ENCODE data around the gene DEAF1. TPM values are rescaled to one million over a fixed set of nuclear protein-coding genes. Genes with fewer than 3 reads are reported as not detected.

DEAF1 gene
- total and polyA plus RNA-seq, 9 of the 15 experiments (the other 6 are each of a cell fraction or from before 2014, with no cell fraction given) = 2.0 to 69.1 (median 26.8) TPM

DNA sequence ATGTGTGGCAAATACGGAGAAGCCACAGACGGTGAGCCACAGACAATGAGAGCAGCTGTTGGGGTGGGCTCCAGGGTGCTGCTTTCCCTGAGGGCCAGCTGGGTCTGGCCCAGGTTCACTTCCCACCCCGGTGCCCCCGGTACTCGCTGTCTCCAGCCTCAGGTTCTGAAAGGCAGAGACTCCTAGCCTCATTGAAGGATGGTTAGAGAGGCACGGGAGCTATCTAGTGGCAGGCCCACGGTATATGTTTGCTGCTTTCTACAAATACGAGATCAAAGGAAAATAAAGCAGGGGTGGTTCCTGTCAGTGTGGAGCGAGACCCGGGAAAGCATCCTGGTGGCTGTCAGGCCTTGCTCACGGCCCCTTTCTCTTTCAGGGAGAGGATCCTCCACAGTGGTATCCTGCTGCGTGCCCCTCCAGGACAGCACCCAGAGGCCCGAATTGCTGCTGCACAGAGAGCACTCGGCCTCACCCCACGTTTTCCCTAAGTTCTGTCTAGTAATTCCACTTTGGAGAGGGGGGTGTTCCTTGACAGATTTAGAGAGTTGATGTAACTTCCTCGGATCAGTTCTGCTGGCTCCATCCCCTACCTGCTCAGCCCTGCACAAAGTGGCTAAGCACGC, 3.6 kb upstream of the DEAF1 start:
- intact Hi-C loops (cut with micrococcal nuclease) = loop anchor here (10.0 kb wide), 1 partner anchor 144 kb away; no protein-coding TSS in a partner anchor
- Histone ChIP-seq H3K4me3 (no peak overlapping the region), H3K27me3 (ENCODE audit: control insufficient read depth in 2 of 2, insufficient read depth in 2 of 2, low read length in 2 of 2) (no peaks in the 10 kb centered on the region), H4K20me1 (replicated peaks; ENCODE audit: control insufficient read depth, insufficient read depth, low read length) (no peaks in the 10 kb centered on the region), H3K4me1 (replicated peaks in 1 of 2; ENCODE audit: control insufficient read depth in 2 of 2, insufficient read depth in 2 of 2, low read length in 2 of 2) (peaks cover 14 to 52% of the 10 kb centered on the region in 2 experiments; a peak in 4 of 5 replicates), H3K9me3 (replicated peaks; ENCODE audit: control insufficient read depth, insufficient read depth, low read depth, low read length) (no peaks in the 10 kb centered on the region), H3K9me1 (ENCODE audit: control insufficient read depth, insufficient read depth, low read length) (no peaks in the 10 kb centered on the region), H3K79me2 (ENCODE audit: control insufficient read depth, insufficient read depth, low read length) (peaks cover 36% of the 10 kb centered on the region), H2AFZ (ENCODE audit: low read depth, low read length) (no peak overlapping the region), H3K27ac (ENCODE audit: extremely low read depth, low read depth, low read length) (no peak overlapping the region), H3K4me2 (ENCODE audit: insufficient read depth, low read length) (no peak overlapping the region), H3K36me3 (ENCODE audit: control insufficient read depth, insufficient read depth, low read length) (peaks cover 9% of the 10 kb centered on the region; the same call in 2 of the 3 replicates), H3K9ac (ENCODE audit: insufficient read depth in 1 of 2, low read depth in 2 of 2, low read length in 2 of 2) (peak overlapping the region in 1 of 2 experiments; percentile 56; a peak in 1 of 4 replicates)
- ChIA-PET CTCF (ENCODE audit: low intra/inter-chr PET ratio) (interaction anchor here (0.5 to 0.8 kb wide), 2 partner anchors 25 to 227 kb away, joined by 3 to 4 read pairs; no protein-coding TSS in a partner anchor), POLR2A (interaction anchor here (0.6 to 1.2 kb wide), 3 partner anchors 11 to 65 kb away, joined by 3 to 6 read pairs (median 4); no protein-coding TSS in a partner anchor)
- no peak for FAIRE-seq
- ATAC-seq = no peak
- no peak for DNase-seq (ENCODE audit: extremely low read depth in 1 of 4, low spot score in 3 of 4)
- no TSS peak for BruUV-seq (replicated peaks)
- 76% methylated on average over 16 of the region's 17 CpGs for WGBS (ENCODE audit: insufficient coverage, low coverage, missing lambda C conversion rate)
- TF ChIP-seq EP400 (IDR thresholded peaks at IDR 0.05) (no peak), POLR2G (IDR thresholded peaks at IDR 0.05; ENCODE audit: low read depth, low read length) (peak; percentile 29; the same call in 1 of the 2 replicates)
- in situ Hi-C loops (cut with MboI) = no loop called here

- no TSS peak for BruUV-seq (replicated peaks)
- POLR2A ChIA-PET = interaction anchor here (0.8 to 4.0 kb wide), 3 partner anchors 12 to 66 kb away, joined by 4 to 25 read pairs (median 6); no protein-coding TSS in a partner anchor
- TF ChIP-seq RBM25 (IDR thresholded peaks at IDR 0.05; ENCODE audit: low read depth, low read length, severe bottlenecking) = no peak
- TF ChIP-seq PHB2 (IDR thresholded peaks at IDR 0.05; ENCODE audit: low read depth) = no peak
- TF ChIP-seq ZNF583 (CRISPR knock-in tag; IDR thresholded peaks at IDR 0.05) = no peak
- TF ChIP-seq, protein P1, sequence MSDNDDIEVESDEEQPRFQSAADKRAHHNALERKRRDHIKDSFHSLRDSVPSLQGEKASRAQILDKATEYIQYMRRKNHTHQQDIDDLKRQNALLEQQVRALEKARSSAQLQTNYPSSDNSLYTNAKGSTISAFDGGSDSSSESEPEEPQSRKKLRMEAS (CRISPR knock-in tag; IDR thresholded peaks at IDR 0.05) = peak; percentile 52; the same call in 1 of the 2 replicates
- no peak for TF ChIP-seq MEIS2 (IDR thresholded peaks at IDR 0.05; ENCODE audit: partially characterized antibody)
- TF ChIP-seq, protein P2, sequence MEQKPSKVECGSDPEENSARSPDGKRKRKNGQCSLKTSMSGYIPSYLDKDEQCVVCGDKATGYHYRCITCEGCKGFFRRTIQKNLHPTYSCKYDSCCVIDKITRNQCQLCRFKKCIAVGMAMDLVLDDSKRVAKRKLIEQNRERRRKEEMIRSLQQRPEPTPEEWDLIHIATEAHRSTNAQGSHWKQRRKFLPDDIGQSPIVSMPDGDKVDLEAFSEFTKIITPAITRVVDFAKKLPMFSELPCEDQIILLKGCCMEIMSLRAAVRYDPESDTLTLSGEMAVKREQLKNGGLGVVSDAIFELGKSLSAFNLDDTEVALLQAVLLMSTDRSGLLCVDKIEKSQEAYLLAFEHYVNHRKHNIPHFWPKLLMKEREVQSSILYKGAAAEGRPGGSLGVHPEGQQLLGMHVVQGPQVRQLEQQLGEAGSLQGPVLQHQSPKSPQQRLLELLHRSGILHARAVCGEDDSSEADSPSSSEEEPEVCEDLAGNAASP (IDR thresholded peaks at IDR 0.05) = no peak
- no peak for TF ChIP-seq NCOA2 (IDR thresholded peaks at IDR 0.05; ENCODE audit: partially characterized antibody in 2 of 2)
- TF ChIP-seq MYNN (IDR thresholded peaks at IDR 0.05) = peak; percentile 39; the same call in 1 of the 2 replicates
- TF ChIP-seq MYNN (CRISPR knock-in tag; IDR thresholded peaks at IDR 0.05) = no peak
These were observed 2.8 kb upstream of the DEAF1 start for GRCh38 chr11:697811-698311.

More at GRCh38 chr11:697811-698311, 2.8 kb upstream of the DEAF1 start:
- peaks cover 20 to 55% of the 10 kb centered on the region in 2 experiments; a peak in 4 of 5 replicates for H3K4me1 ChIP-seq (replicated peaks in 1 of 2; ENCODE audit: control insufficient read depth in 2 of 2, insufficient read depth in 2 of 2, low read length in 2 of 2)
- WGBS (ENCODE audit: insufficient coverage, low coverage, missing lambda C conversion rate) = 39% methylated on average over 11 of the region's 11 CpGs
- H3K4me3 ChIP-seq = no peak overlapping the region
- H3K4me2 ChIP-seq (ENCODE audit: insufficient read depth, low read length) = peak overlapping the region; percentile 57
- in situ Hi-C loops (cut with MboI) = no loop called here
- peaks cover 44% of the 10 kb centered on the region for H3K79me2 ChIP-seq (ENCODE audit: control insufficient read depth, insufficient read depth, low read length)
- no peaks in the 10 kb centered on the region for H3K27me3 ChIP-seq (ENCODE audit: control insufficient read depth in 2 of 2, insufficient read depth in 2 of 2, low read length in 2 of 2)
- H3K9me1 ChIP-seq (ENCODE audit: control insufficient read depth, insufficient read depth, low read length) = no peaks in the 10 kb centered on the region
- H3K9ac ChIP-seq (ENCODE audit: insufficient read depth in 1 of 2, low read depth in 2 of 2, low read length in 2 of 2) = peak overlapping the region; percentile 39 to 58
- intact Hi-C loops (cut with micrococcal nuclease) = loop anchor here (2.0 to 10.0 kb wide), 2 partner anchors 25 to 143 kb away; no protein-coding TSS in a partner anchor
- H3K9me3 ChIP-seq (replicated peaks; ENCODE audit: control insufficient read depth, insufficient read depth, low read depth, low read length) = no peaks in the 10 kb centered on the region
- no peak for ATAC-seq
- peak overlapping the region; percentile 49 for H3K27ac ChIP-seq (ENCODE audit: extremely low read depth, low read depth, low read length)
- H4K20me1 ChIP-seq (replicated peaks; ENCODE audit: control insufficient read depth, insufficient read depth, low read length) = no peaks in the 10 kb centered on the region
- CTCF ChIA-PET (ENCODE audit: low intra/inter-chr PET ratio) = no interaction called here
- DNase-seq (ENCODE audit: extremely low read depth in 1 of 4, low spot score in 3 of 4) = peak in 1 of 4 experiments; percentile 51
- H3K36me3 ChIP-seq (ENCODE audit: control insufficient read depth, insufficient read depth, low read length) = peaks cover 8% of the 10 kb centered on the region; the same call in 2 of the 3 replicates
- 0 out of 2 replicates have a peak overlapping the region, but pooled peaks have one; percentile 4 for H2AFZ ChIP-seq (ENCODE audit: low read depth, low read length)
- peak; percentile 64 for FAIRE-seq
